ENCODE measurements around the gene DNM3. TPM values are rescaled to one million over a fixed set of nuclear protein-coding genes. Genes with fewer than 3 reads are reported as not detected.

DNM3 gene
- total RNA-seq, 4 donors from 2014 or later, result 2.7 to 3.3 TPM; not detected in 2

- TF ChIP-seq, protein P1, sequence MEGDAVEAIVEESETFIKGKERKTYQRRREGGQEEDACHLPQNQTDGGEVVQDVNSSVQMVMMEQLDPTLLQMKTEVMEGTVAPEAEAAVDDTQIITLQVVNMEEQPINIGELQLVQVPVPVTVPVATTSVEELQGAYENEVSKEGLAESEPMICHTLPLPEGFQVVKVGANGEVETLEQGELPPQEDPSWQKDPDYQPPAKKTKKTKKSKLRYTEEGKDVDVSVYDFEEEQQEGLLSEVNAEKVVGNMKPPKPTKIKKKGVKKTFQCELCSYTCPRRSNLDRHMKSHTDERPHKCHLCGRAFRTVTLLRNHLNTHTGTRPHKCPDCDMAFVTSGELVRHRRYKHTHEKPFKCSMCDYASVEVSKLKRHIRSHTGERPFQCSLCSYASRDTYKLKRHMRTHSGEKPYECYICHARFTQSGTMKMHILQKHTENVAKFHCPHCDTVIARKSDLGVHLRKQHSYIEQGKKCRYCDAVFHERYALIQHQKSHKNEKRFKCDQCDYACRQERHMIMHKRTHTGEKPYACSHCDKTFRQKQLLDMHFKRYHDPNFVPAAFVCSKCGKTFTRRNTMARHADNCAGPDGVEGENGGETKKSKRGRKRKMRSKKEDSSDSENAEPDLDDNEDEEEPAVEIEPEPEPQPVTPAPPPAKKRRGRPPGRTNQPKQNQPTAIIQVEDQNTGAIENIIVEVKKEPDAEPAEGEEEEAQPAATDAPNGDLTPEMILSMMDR (IDR thresholded peaks at IDR 0.05), result no peak
- TF ChIP-seq POLR2A (IDR thresholded peaks at IDR 0.05), result no peak
- no peak for TF ChIP-seq POLR2AphosphoS5 (IDR thresholded peaks at IDR 0.05)
- no peak for TF ChIP-seq EP300 (IDR thresholded peaks at IDR 0.05; ENCODE audit: low read depth)
- H3K4me3 ChIP-seq, result no peak overlapping the region
- peaks cover 0 to 13% (median 2%) of the 10 kb centered on the region in 4 donors for H3K4me1 ChIP-seq
- no peak for DNase-seq
- H3K27me3 ChIP-seq, result no peaks in the 10 kb centered on the region
- intact Hi-C loops (cut with DNase I; ENCODE audit: low total_unique reads), result no loop called here
- no peaks in the 10 kb centered on the region for H3K36me3 ChIP-seq
- in situ Hi-C loops (cut with MboI; ENCODE audit: low pct_ligation_motif_present in 1 of 4, low pct_unique_long_range_greater_than_20kb in 1 of 4, low sequenced_read_pairs in 3 of 4), result loop anchor here in 1 of 4 donors (25.0 kb wide), 1 partner anchor 189 kb away; no protein-coding TSS in a partner anchor
- 61 to 68% methylated on average over 2 of the region's 2 CpGs for WGBS, 2 donors (ENCODE audit: low coverage in 1 of 2)
- no peaks in the 10 kb centered on the region for H3K9me3 ChIP-seq
- H3K27ac ChIP-seq, result no peak overlapping the region
Observed at GRCh38 chr1:172376431-172376830, 535.1 kb downstream of the DNM3 start.

DNA sequence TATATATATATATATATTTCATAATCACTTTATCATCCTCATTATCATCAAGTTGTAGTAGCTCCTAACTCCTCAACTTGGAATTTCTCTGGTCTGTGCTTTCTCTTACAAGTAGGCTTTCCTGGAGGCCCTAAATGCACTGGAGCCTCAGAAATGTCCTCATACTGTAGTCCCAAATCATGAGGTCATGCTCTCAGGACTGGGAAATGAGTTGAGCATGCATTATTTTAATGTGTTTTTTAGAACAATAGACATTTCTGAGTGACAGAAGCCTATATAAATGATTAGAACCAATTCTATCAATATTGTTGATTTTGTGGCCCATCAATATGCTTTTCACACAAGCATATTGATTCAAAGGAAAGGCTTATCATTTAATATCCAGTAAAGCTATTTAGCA, 536.3 kb downstream of the DNM3 start:
- Histone ChIP-seq H3K4me1 (peaks cover 2 to 20% (median 11%) of the 10 kb centered on the region in 4 donors), H3K27me3 (no peaks in the 10 kb centered on the region), H3K4me3 (no peak overlapping the region), H3K27ac (no peak overlapping the region), H3K36me3 (no peaks in the 10 kb centered on the region), H3K9me3 (no peaks in the 10 kb centered on the region)
- TF ChIP-seq, protein P1 (IDR thresholded peaks at IDR 0.05), result no peak
- TF ChIP-seq POLR2AphosphoS5 (IDR thresholded peaks at IDR 0.05) (no peak), EP300 (IDR thresholded peaks at IDR 0.05; ENCODE audit: low read depth) (no peak), POLR2A (IDR thresholded peaks at IDR 0.05) (no peak)
- in situ Hi-C loops (cut with MboI; ENCODE audit: low pct_ligation_motif_present in 1 of 4, low pct_unique_long_range_greater_than_20kb in 1 of 4, low sequenced_read_pairs in 3 of 4) (loop anchor here in 1 of 4 donors (25.0 kb wide), 1 partner anchor 190 kb away; no protein-coding TSS in a partner anchor), intact Hi-C loops (cut with DNase I; ENCODE audit: low total_unique reads) (no loop called here)
- DNase-seq, result no peak

DNA sequence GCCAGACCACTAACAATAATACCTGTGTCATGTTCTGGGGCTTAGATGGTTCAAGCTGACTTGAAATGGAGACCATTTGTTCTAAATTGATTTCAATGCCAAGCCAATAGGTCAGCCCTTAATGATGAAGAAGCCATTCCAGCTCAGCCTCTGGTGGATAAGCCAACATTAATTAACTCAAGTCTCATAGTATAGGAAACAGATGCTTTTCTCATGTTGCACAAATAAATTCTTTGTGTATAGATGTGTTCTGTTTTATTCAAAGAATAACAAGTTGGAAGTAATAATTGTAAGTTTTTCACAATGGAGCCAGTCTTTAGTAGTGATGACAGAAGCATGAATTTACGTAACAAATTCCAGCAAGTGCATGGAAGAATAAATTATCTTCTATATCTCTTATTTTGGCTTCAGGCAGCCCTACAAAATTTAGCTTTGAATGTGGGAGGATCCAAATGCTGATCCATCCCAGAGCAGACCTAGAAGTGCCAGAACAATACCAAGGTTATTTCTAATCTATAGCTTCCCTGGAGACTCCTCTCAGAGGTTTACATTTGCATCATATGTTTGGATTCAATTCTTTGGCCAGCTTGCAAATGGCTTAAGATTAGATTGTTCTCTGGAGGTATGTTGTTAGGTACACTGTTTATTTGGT, 536.9 kb downstream of the DNM3 start:
- H3K9me3 ChIP-seq, result no peaks in the 10 kb centered on the region
- intact Hi-C loops (cut with DNase I; ENCODE audit: low total_unique reads), result no loop called here
- in situ Hi-C loops (cut with MboI; ENCODE audit: low pct_ligation_motif_present in 1 of 4, low pct_unique_long_range_greater_than_20kb in 1 of 4, low sequenced_read_pairs in 3 of 4), result loop anchor here in 1 of 4 donors (25.0 kb wide), 1 partner anchor 191 kb away; no protein-coding TSS in a partner anchor
- TF ChIP-seq, protein P1 (IDR thresholded peaks at IDR 0.05), result no peak
- TF ChIP-seq POLR2A (IDR thresholded peaks at IDR 0.05), result no peak
- no peak for TF ChIP-seq EP300 (IDR thresholded peaks at IDR 0.05; ENCODE audit: low read depth)
- no peak for TF ChIP-seq POLR2AphosphoS5 (IDR thresholded peaks at IDR 0.05)
- no peak overlapping the region for H3K27ac ChIP-seq
- no peaks in the 10 kb centered on the region for H3K36me3 ChIP-seq
- H3K4me1 ChIP-seq, result peaks cover 5 to 27% (median 11%) of the 10 kb centered on the region in 4 donors
- 91 to 92% methylated on average over 1 of the region's 1 CpG for WGBS, 2 donors (ENCODE audit: low coverage in 1 of 2)
- no peak overlapping the region for H3K4me3 ChIP-seq
- H3K27me3 ChIP-seq, result no peaks in the 10 kb centered on the region
- DNase-seq, result no peak

DNA sequence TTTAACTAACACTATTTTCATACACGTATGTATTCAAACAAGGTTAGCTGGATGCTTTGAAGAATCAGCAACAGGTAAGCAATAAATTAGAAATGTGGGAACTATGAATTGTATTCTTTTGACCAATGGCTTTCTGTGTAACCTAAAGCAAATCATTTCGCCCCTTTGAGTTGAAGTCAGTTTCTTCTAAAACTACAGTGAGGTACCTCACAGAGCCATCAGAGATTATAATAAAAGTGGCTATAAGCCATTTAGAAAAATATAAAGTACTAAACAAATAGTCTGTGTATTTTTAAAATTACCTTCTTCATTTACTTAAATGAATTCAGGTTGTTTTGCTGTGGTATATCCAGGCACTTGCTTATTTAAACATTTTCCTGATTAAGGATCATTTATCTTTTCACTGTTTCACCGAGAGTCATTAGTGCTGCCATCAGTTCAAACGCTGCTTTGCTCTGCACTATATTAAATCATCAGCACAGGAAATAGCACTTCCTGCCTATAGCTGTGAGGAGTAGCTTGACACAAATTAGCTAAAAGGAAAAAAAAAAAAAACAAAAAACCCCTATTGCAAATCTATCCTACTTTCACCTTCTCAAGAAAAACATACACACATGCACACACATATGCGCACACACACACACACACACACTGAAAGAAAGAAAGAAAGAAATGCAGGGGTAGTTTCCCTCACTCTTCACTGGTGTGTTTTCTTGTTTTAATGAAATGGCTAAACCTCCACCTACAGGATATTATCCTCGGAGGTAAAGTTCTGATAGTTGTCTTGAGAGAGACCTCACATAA, 539.3 kb downstream of the DNM3 start:
- intact Hi-C loops (cut with DNase I; ENCODE audit: low total_unique reads) (no loop called here), in situ Hi-C loops (cut with MboI; ENCODE audit: low pct_ligation_motif_present in 1 of 4, low pct_unique_long_range_greater_than_20kb in 1 of 4, low sequenced_read_pairs in 3 of 4) (loop anchor here in 1 of 4 donors (25.0 kb wide), 1 partner anchor 193 kb away; no protein-coding TSS in a partner anchor)
- TF ChIP-seq, protein P1 (IDR thresholded peaks at IDR 0.05), result no peak
- TF ChIP-seq POLR2AphosphoS5 (IDR thresholded peaks at IDR 0.05) (no peak), POLR2A (IDR thresholded peaks at IDR 0.05) (no peak), EP300 (IDR thresholded peaks at IDR 0.05; ENCODE audit: low read depth) (no peak)
- H3K9me3 ChIP-seq, result no peaks in the 10 kb centered on the region
- 37 to 38% methylated on average over 5 to 6 of the region's 6 CpGs for WGBS, 2 donors (ENCODE audit: low coverage in 1 of 2)
- no peaks in the 10 kb centered on the region for H3K36me3 ChIP-seq
- no peak overlapping the region for H3K4me3 ChIP-seq
- DNase-seq, result no peak
- peak overlapping the region in 1 of 4 donors; percentile 31 for H3K27ac ChIP-seq
- peaks cover 5 to 42% (median 11%) of the 10 kb centered on the region in 4 donors for H3K4me1 ChIP-seq
- no peaks in the 10 kb centered on the region for H3K27me3 ChIP-seq
